GM21423 (cell line): Measurements from ENCODE around the gene IBA57.

Experiments used
- ATAC-seq: cut with Tn5 transposase; IDR thresholded peaks from one replicate; pipeline ENCODE4 v1.9.1; 2021; ENCODE audit warnings: mild to moderate bottlenecking, moderate library complexity; ENCODE audit not compliant: unreplicated experiment

Gene IBA57

DNA sequence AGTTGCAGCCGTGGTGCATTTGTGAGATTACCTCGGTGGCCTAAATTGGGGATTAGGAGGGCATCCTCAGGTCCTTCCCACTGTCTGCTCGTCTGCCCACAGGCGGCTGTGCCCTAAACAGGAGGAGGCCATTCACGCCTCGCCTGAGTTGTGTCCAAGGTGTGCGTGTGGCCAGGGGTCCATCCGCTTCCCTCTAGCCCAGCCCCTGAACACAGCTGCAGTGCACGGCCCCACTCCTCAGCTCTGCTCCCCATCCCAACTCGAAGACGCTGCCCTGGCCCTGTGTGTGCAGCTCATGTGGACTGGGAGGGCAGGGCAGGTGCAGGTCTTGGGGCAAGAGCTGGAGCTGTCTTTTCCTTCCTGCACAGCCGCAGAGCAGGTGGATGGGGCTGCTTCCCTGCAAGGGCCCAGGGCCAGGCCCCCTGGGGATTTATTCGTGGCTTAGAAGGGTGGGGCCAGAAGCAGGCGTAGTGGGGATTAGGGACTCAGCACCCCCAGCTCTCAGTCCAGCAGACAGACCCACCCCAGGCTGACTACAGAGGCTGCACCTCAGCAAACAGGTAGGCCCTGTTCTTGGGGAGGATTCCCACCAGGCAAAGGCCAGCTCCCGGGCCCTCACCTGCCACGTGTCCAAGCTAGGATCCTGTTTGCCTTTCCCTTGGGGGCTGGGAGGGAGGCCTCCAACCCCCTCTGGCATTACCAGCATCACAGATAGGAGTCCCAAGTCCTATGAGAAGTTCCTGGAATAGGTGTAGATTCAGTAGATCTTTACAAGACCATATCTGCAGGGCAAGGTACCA is 21.2 kb upstream of the IBA57 start:
- ATAC-seq, result no peak

DNA sequence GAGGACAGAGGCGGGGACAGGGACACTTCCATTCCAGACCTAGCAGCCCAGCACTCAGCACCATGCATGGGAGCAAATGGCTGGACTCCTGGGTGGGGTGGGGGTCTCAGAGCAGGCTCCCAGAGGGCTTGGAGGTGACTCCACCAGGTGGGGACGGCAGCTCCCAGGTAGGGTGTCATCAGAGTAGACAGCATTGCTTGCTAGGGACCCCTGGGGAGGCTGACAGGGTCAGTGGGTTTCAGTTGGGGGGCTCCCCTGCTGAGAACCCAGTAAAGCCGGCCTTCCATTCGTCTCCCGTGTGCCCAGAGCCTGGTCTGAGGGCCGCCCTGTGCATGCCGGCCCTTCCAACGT is 20.6 kb upstream of the IBA57 start:
- no peak for ATAC-seq

DNA sequence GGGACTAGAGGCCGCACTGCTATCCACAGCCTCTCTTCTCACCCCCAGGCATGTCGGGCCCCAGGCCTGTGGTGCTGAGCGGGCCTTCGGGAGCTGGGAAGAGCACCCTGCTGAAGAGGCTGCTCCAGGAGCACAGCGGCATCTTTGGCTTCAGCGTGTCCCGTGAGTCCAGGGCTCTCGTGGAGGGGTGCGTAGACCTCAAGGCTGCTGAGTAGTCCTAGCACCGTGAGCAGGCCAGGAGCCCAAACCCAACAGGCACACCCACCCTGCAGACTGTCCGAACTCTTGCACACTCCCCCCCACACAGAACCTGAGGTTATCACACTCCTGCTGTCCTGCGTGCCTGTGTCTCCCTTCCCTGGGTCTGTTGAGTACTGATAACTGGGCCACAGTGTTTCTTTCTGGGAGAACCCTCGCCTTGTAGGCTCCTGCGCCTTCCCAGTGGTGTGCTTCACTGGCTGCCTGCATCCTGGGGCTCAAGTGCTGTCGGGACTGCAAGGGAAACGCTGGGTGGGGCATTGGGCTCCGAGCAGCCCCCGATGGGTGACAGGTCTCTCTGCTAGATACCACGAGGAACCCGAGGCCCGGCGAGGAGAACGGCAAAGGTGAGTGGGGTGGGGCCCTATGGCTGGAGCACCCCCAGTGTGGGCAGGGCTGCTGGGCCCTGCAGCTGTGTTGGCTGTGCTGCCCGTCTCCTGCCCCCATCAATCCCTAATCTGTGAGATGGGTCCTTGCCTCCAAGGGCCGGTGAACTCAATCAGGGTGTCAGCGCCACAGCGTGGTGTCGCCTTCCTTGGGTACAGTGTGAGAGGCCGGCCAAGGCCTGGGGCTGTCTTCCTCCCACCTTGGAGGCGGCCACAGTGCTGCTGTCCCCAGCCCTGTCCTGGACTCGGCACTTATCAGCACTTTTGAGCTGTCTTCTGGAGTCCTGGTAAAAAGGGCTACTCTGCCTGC is 19.9 kb upstream of the IBA57 start:
- ATAC-seq, result no peak

DNA sequence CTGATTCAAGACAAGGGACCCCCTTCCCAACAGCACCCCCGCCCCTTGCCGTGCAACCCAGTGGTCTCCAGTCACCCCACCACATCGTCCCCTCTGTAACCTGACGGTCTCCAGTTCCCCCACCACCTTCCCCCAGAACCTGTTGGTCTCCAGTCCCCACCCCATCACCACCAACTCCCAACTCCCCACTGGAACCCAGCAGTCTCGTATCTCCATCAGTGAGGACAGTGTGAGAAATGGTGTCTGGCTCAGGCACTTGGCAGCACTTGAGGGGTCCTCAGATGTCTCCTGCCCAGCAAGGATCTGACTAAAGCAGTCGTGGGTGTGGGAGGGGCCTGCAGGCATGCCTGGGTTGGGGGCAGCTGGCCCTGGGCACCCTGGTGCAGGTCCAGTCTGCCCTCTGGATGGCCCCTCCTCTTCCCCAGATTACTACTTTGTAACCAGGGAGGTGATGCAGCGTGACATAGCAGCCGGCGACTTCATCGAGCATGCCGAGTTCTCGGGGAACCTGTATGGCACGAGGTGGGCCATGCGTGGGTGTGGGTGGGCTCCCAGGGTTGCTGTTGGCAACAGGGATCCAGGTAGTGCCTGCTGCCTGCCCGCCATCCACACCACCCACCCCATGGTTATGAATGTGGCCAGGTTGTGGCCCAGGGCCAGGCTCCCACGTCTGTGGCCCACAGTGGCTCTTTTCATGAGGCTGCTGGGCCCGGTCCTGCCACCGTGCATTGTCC is 19.0 kb upstream of the IBA57 start:
- ATAC-seq, result no peak

DNA sequence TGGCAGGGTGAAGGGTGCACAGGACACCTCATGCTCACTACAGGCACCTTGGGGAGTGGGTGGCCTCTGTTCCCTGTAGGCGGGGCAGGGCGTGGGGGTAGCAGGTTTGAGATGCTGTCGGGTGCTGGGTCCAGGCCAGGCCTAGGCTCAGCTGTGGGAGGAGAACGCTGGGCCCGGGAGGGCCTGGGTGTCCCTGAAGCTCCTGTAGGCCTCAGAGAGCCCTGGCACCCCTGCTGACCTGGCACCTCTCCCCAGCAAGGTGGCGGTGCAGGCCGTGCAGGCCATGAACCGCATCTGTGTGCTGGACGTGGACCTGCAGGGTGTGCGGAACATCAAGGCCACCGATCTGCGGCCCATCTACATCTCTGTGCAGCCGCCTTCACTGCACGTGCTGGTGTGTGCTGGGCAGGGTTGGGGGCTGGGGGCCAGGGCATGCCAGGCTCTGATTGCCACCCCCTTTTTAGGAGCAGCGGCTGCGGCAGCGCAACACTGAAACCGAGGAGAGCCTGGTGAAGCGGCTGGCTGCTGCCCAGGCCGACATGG is 18.4 kb upstream of the IBA57 start:
- ATAC-seq, result no peak

DNA sequence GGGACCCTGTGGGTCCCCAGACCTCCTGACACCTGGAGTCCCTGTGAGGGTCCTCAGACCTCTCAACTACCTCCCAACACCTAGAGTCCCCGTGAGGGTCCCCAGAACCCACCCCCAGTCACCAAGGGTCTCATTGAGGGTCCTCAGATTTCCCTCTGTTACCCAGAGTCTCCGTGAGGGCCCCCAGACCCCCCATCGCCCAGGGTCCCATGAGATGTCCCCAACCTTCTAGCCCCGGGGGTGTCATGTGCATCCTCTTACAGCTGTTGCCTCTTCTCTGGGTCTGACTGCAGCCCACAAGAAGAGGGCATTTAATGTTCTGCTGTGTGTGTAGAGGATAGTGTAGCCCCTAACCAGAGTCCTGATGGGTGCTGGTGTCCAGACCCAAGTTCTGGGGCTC is 17.8 kb upstream of the IBA57 start:
- no peak for ATAC-seq

DNA sequence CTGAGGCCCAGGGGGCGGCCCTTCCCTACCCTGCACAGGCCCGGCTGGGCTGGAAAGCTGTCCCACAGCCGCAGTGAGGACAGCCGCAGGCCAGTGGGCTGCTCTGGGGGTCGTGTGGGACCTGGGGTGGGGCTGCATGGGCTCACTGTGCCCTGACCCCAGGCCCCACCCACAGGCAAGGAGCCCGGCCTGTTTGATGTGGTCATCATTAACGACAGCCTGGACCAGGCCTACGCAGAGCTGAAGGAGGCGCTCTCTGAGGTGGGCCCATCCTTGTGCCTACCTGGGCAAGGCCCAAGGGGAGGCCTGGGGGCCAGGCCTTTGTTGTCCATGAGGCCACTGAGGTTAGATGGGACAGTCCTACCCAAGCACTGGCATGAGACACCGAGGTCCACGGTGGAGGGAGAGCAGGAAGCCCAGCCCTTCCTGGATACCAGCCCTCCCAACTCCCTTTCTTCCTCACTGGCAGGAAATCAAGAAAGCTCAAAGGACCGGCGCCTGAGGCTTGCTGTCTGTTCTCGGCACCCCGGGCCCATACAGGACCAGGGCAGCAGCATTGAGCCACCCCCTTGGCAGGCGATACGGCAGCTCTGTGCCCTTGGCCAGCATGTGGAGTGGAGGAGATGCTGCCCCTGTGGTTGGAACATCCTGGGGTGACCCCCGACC is 17.3 kb upstream of the IBA57 start:
- no peak for ATAC-seq

DNA sequence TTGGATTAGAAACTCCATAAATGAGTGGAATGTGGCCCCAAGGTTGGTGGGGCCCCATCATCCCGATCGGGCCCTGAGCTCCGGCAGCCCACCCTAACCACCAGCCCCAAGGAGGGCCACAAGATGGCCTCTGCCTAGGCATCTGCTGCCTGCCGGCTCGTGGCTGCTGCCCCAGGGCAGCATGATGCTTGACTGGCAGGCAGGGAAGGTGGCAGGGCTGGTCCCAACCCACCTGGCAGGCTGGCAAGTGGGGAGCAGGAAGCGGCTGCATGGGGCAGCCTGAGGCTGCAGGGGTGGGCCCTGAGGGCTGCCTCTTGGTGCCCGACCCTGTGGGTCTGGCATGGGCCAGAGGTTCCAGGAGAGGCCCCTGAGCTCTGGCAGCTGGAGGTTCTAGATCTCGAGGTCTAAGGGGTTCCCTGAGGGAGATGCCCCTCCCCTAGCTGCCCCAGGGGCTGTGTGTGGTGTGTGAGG is 16.6 kb upstream of the IBA57 start:
- no peak for ATAC-seq

DNA sequence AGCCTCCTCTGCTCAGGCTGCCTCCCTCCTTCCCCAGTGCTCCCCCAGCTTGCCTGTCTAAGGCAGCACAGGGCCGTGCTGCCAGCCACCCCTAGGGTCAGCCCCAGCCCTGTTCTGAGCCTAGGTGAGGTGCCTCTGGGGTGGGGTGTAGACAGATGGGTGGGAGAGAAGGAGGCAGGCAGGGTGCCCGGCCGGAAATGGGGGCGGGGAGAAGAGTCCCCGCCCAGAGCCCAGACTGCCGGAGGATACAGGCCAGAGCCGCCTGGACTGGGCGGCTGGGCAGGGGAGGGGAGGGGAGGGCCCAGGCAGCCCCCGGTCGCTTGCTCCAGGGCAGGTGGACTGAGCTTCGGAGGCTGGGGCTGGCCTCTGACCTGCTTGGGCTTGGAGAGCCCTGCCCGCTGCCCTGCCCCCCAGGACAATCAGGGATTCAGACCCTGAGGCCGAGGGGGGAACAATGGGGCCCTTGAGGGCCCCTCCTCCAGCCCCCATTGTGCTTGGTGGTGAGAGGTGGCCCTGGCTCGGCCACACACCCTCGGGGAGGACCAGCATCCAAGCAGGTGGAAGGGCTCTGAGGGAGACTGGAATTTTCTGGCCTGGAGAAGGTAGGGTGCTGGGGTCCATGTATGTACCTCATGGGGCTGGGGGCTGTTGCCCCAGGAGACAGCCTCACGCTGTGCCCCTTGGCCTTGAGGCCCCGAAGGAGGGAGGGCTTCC is 16.0 kb upstream of the IBA57 start, which contains the start of gene GJC2:
Gene GJC2, plus strand, starts transcription at position 525 of the 714 bp plus-strand sequence. CDS start 7,829 bp downstream, outside the sequence.
- no peak for ATAC-seq

DNA sequence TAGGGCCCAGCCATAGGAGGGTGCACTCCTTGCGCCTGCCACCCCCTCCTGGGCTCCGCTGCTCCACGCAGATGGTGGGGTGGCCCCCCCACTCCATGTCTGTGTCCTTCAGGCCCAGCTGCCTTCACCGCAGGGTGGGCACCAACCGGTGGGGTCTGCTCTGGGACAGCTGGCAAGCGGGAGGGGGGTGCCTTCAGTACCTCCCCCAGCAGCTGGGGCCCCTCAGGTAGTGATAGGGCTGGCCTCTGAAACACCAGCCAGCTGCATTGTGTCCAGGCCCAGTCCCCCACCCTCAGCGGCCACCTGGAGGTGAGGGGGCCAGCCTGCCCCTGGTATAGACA is 15.5 kb upstream of the IBA57 start:
- no peak for ATAC-seq

DNA sequence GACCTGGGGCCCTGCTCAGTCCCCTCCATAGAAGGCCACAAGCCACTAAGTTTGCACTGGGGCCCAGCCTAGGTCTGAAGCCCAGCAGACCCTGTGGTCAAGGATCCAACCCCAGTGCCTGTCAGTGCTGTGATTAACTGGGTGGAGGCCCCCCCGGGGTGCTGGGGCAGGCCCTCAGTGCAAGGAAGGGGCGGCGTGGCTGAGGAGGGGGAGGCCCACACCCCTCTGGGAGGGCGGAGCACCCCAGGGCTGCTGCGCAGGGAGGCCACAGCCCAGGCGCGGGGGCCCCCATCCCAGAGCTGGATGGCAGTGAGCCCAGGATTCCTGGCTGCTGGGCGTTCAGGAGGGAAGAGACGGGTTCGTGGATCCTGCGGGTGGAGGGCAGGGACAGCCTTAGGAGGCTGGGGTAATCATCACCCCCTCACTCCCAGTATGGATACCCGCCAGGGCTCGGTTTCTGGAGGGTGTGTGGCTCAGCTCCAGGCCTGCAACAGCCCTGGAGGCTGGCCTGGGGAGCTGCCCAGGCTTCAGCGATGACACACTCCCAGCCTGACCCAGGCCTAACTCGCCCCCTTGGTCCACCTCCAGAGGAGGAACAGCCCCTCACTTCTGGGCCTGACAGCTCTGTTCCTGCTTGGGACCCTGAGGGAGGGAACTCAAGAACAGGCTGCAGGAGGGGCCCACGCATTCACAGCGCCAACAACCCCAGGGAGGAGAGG is 15.0 kb upstream of the IBA57 start:
- no peak for ATAC-seq

DNA sequence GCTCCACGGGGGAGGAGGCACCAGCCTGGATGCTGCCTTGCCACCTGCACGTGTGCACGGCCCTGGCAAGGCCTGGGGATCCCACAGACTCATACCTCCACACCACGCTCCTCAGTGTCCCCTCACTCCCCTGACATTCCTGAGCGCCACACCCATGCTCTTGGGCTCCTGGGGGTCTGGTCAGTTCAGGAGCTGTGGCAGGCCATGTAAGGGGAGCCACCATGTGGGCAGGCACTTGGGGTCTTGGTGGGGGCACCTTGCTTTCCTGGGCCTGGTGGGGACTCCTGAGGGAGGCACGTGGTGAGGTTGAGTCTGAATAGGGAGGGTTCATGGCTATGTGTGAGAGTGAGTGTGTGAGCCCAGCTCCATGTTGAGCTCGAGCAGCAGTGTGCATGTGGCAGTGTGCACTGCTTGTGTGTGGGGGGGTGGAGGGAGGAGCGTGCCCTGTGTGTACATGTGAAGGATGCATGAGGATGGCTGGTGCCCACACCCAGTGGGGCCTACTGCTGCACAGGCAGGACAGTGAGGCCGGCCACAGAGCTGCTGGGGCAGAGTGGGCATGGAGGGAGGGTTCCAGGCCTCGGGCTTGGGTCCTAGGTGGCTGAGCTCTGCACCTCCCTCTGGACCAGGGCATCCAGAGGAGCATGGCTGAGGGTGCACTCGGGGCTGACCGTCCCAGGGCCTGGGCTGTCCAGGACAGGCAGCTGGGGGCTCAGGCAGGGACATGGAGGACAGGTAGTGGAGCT is 14.3 kb upstream of the IBA57 start:
- no peak for ATAC-seq

DNA sequence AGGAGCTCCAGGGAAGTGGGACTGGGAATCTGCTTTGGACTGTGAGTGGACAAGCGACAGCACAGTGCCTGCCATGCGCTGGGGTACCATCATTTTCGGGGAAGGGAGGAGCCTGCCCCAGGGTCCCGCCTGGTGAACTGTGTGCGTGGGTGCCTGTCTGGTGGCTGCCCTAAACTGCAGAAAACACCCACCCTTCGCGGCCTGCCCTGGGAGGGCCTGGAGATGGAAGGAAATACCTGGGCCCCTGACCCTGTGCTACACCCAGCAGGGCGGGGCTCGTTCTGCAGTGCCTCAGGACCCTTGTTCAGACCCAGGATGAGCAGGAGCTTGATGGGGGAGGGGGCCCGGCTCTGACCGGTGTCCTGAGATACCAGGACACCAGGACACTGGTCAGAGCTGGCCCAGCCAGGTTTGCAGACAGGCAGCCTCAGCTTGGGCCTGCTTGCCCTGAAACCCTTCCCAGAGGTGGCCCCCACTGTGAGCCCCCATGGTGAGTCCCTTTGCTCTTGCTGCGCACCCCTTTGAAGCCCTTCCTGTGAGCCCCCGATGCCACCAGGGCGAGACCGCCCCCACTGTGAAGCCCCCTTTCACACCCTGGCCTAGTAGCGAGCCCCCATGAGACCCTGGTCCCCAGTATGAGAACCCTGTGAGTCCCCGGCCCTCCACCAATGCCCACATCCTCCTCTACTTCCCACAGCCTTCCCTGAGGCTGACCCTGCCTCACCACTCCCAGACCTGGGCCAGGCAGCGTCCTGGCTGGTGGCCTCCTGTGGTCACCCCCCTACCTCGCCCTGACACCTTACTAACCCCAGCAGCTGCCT is 13.3 kb upstream of the IBA57 start:
- no peak for ATAC-seq

DNA sequence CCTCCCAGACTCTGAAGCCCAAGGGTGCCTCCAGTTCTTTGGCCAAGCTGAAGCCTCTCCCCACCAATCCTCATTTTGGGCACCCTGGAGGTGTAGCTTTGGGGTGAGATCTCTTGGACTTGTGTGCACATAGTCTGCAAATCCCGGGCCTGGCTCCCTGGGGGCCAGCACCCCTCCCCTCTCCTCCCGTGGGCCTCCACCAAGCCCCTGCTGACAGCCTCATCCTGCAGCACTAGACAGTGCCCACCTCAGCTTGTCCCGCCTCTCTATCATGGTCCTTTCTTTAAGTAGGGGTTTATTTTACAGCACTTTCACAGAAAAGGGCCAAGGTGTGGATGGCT is 12.7 kb upstream of the IBA57 start:
- ATAC-seq, result no peak

DNA sequence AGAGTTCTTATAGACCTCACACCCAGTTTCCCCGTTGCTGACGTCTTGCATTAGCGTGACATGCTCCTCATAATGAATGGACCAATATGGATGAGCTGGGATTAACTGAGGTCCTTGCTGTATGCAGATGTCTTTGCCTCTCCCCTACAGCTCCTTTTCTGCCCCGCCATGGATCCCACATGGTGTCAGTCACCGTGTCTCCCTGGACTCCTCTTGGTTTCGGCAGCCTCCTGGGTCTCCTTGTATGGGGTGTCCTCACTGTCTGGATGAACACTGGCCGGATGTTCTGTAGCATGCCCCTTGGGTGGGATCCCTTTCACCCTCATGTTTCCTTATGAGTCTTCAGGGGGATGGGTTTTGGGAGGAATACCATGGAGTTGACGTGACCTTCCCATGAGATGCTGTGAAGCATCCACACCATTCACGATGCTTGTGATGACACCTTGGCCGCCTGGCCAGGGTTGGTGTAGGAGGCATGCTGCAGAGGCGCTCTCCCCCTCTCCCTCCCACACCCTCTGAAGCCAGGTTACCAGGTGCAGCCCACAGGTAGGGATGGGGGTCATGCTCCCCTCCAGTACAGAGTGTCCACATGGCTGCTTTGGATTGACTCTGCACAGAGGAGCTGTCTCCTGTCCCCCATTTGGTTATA is 11.5 kb upstream of the IBA57 start:
- ATAC-seq, result no peak

DNA sequence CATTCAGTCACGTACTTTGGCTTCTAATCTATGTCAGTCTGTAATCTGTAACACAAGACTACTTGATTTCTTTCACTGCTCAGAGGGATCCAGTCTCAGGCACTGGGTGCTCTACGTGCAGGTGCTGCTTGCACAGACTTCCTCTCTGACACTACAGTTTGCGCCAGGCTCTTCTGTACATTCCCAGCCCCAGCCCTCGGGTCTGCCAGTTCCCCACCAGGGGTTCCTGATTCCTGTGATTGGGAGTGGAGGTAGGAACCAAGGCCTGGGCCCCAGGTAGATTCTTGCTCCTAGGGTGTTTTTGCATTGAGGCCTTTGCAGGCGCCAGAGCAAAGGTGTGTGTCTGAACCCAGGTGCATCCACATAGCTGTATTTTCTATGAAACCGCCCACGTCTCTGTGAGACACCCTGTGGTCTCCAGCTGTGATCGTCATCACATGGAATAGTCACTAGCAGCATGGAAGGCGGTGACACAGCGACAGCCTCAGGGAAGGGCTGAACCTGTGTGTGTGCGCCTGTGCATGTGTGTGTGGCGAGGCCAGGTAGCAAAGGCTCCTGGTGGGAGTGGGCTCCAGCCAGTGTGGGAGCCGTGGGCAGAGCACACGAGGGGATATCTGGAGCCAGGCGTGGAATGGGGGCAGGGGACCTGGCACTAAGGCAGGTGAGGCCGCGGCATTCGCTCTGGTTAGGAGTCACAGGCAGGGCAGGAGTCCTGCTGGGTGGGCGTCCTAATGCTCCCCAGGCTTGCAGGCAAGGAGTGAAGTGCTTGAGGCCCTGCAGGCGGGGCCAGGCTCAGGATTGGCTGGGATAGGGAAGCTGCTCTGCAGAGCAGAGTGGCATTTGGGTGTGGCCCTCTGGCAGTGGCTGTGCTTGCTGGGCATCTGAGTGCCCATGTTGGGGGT is 10.7 kb upstream of the IBA57 start:
- no peak for ATAC-seq
